ENCODE data around the gene AGO1.
"Not testable (repeated sequence)": the region's sequence is repeated elsewhere in the genome, so short reads cannot be mapped to it uniquely, and the experiment has no call there.

Gene AGO1

GRCh38 chr1:35923791-35924221 lies 40.8 kb downstream of the AGO1 start:
- DNase-seq (ENCODE audit: low read depth), result no peak

GRCh38 chr1:35924838-35925237 lies 41.8 kb downstream of the AGO1 start:
- no peak for DNase-seq (ENCODE audit: low read depth)

GRCh38 chr1:35925741-35926140 lies 42.7 kb downstream of the AGO1 start:
- DNase-seq (ENCODE audit: low read depth), result peak; percentile 73

GRCh38 chr1:35927472-35927871 lies 44.5 kb downstream of the AGO1 start:
- DNase-seq (ENCODE audit: low read depth), result no peak

- DNase-seq (ENCODE audit: low read depth), result peak; percentile 63
Observed at GRCh38 chr1:35929730-35930592, 47.0 kb downstream of the AGO1 start.

GRCh38 chr1:35930593-35931445 lies 47.8 kb downstream of the AGO1 start, which contains the start of gene AGO3:
Gene AGO3, plus strand, starts transcription at chr1:35931105. Its CDS starts 322 bp downstream, at chr1:35931427.
- DNase-seq (ENCODE audit: low read depth), result peak; percentile 79

- peak; percentile 18 for DNase-seq (ENCODE audit: low read depth)
Observed at GRCh38 chr1:35931446-35932157, 48.6 kb downstream of the AGO1 start.

GRCh38 chr1:35932158-35932636 lies 49.2 kb downstream of the AGO1 start:
- no peak for DNase-seq (ENCODE audit: low read depth)

- no peak for DNase-seq (ENCODE audit: low read depth)
Observed at GRCh38 chr1:35932941-35933340, 49.9 kb downstream of the AGO1 start.

- peak; percentile 35 for DNase-seq (ENCODE audit: low read depth)
Observed at GRCh38 chr1:35935442-35936388, 52.7 kb downstream of the AGO1 start.

- DNase-seq (ENCODE audit: low read depth), result peak; percentile 51
Observed at GRCh38 chr1:35936838-35937237, 53.8 kb downstream of the AGO1 start.

- no peak for DNase-seq (ENCODE audit: low read depth)
Observed at GRCh38 chr1:35939484-35939883, 56.5 kb downstream of the AGO1 start.

GRCh38 chr1:35945327-35945726 lies 62.3 kb downstream of the AGO1 start:
- DNase-seq (ENCODE audit: low read depth), result no peak

- DNase-seq (ENCODE audit: low read depth), result no peak
Observed at GRCh38 chr1:35947547-35947946, 64.5 kb downstream of the AGO1 start.

- DNase-seq (ENCODE audit: low read depth), result no peak
Observed at GRCh38 chr1:35958558-35958957, 75.5 kb downstream of the AGO1 start.

- DNase-seq (ENCODE audit: low read depth), result no peak
Observed at GRCh38 chr1:35959304-35959703, 76.3 kb downstream of the AGO1 start.

- no peak for DNase-seq (ENCODE audit: low read depth)
Observed at GRCh38 chr1:35962952-35963351, 79.9 kb downstream of the AGO1 start.

- DNase-seq (ENCODE audit: low read depth), result not testable (repeated sequence)
Observed at GRCh38 chr1:35964277-35964676, 81.3 kb downstream of the AGO1 start.

- no peak for DNase-seq (ENCODE audit: low read depth)
Observed at GRCh38 chr1:35968396-35968795, 85.4 kb downstream of the AGO1 start.

GRCh38 chr1:35971601-35972000 lies 88.6 kb downstream of the AGO1 start:
- DNase-seq (ENCODE audit: low read depth), result peak; percentile 8

- DNase-seq (ENCODE audit: low read depth), result peak; percentile 14
Observed at GRCh38 chr1:35972631-35973030, 89.6 kb downstream of the AGO1 start.

All from iris pigment epithelial cell (primary cell).